ENCODE measurements around the gene B4GALT4. TPM values are rescaled to one million over a fixed set of nuclear protein-coding genes. Genes with fewer than 3 reads are reported as not detected.

B4GALT4 gene
- total RNA-seq, 1 experiment from 2014 or later, result 46.5 TPM

DNA sequence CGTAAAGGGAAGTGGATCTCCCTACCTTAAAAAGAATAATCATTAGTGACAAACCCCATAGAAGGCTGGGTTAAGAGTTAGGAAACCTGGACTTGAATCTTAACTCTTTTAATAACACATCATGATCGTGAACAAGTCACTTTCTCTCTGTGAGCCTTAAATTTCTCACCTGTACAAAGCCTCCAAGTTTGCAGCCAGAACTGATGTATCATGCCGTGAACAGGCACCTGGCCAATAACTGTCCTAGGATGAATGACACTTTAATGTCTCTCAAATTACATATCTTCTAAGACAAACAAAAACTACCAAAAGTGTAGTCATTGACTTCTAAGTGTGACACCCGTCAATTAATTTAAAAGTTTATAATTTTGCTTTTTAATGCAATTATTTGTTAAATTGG, 63.4 kb downstream of the B4GALT4 start:
- no CpG with 5 or more reads among the region's 4 CpGs for WGBS (ENCODE audit: extremely low coverage, insufficient read length, low lambda C conversion rate)
- no peaks in the 10 kb centered on the region for H3K4me1 ChIP-seq (ENCODE audit: insufficient read depth, low read length)
- no peaks in the 10 kb centered on the region for H3K36me3 Mint-ChIP-seq (ENCODE audit: insufficient read depth in 1 of 3, low read depth in 3 of 3)
- H2BK15ac ChIP-seq (ENCODE audit: low read depth, low read length), result no peak overlapping the region
- no peaks in the 10 kb centered on the region for H3K79me2 ChIP-seq (ENCODE audit: insufficient read depth, low read length)
- H4K8ac ChIP-seq (replicated peaks; ENCODE audit: insufficient read length, low read depth, low read length), result no peak overlapping the region
- H3K14ac ChIP-seq (ENCODE audit: insufficient read depth, low read length), result no peak overlapping the region
- H4K5ac ChIP-seq (ENCODE audit: insufficient read length, low read depth, low read length), result no peak overlapping the region
- no peak overlapping the region for H3K27ac ChIP-seq (ENCODE audit: insufficient read length, low read depth, low read length)
- no peak overlapping the region for H3K56ac ChIP-seq (ENCODE audit: insufficient read length, low read depth, low read length)
- H3K4me2 ChIP-seq (ENCODE audit: insufficient read depth, insufficient read length, low read length), result no peak overlapping the region
- no peaks in the 10 kb centered on the region for H3K23me2 ChIP-seq (ENCODE audit: insufficient read length, low read depth, low read length, poor library complexity, severe bottlenecking)
- H3K4me1 Mint-ChIP-seq, result peaks cover 7 to 8% of the 10 kb centered on the region in 2 experiments
- H3T11ph ChIP-seq (ENCODE audit: low read length), result no peak overlapping the region
- no peak overlapping the region for H3K27ac Mint-ChIP-seq
- no peaks in the 10 kb centered on the region for H4K20me1 ChIP-seq (ENCODE audit: control insufficient read depth, insufficient read depth, insufficient read length)
- no peak overlapping the region for H2BK20ac ChIP-seq (ENCODE audit: low read depth, low read length, poor library complexity, severe bottlenecking)
- DNase-seq, result no peak
- peaks cover 13% of the 10 kb centered on the region for H3K27me3 Mint-ChIP-seq (ENCODE audit: low read depth)
- TF ChIP-seq CTCF (conservative IDR thresholded peaks at IDR 0.05), result no peak
- H3K9me3 ChIP-seq (ENCODE audit: control insufficient read depth, low read depth, low read length), result no peaks in the 10 kb centered on the region
- no peak overlapping the region for H2AK5ac ChIP-seq (ENCODE audit: insufficient read length, low read length)
- H3K79me1 ChIP-seq (ENCODE audit: insufficient read depth, low read depth, low read length, poor library complexity, severe bottlenecking), result no peaks in the 10 kb centered on the region
- no peak overlapping the region for H3K4me3 Mint-ChIP-seq
- no peak overlapping the region for H3K23ac ChIP-seq (ENCODE audit: insufficient read length, low read depth, low read length)
- H4K91ac ChIP-seq (ENCODE audit: insufficient read length, low read depth, low read length), result no peak overlapping the region
- H2BK12ac ChIP-seq (ENCODE audit: insufficient read length, low read depth, low read length), result no peak overlapping the region
- no peaks in the 10 kb centered on the region; a peak in 1 of 5 replicates for H3K9me3 Mint-ChIP-seq
- no peak overlapping the region for H2AFZ ChIP-seq (ENCODE audit: low read length)
- no peak overlapping the region for H3K4ac ChIP-seq (ENCODE audit: low read depth, low read length)
- H3K27me3 ChIP-seq (ENCODE audit: insufficient read depth, low read length), result no peaks in the 10 kb centered on the region
- no peak overlapping the region for H3K9ac ChIP-seq (ENCODE audit: extremely low read depth, insufficient read length, low read length)
- no peak overlapping the region for H2BK120ac ChIP-seq (ENCODE audit: low read depth, low read length, poor library complexity, severe bottlenecking)
- no peak overlapping the region for H2BK5ac ChIP-seq (ENCODE audit: insufficient read length, low read length)
- no peak overlapping the region for H3K18ac ChIP-seq (ENCODE audit: insufficient read length, low read depth, low read length)
